GM12864 (cell line): ENCODE measurements around the gene TCEAL9.
"Not testable (repeated sequence)": the region's sequence is repeated elsewhere in the genome, so short reads cannot be mapped to it uniquely, and the experiment has no call there.

Source experiments
- DNase-seq: peaks from one replicate; pipeline ENCODE4 v3.0.0-alpha.2; 2011; ENCODE audit warnings: low read depth
- H3K4me3 ChIP-seq: 2 replicates; pipeline ENCODE4 v1.5.1; 2011; ENCODE audit warnings: mild to moderate bottlenecking, low read depth, low read length, control low read depth
- CTCF ChIP-seq: IDR thresholded peaks from 2 replicates; pipeline ENCODE4 v1.5.1; 2011; ENCODE audit warnings: low read depth, mild to moderate bottlenecking, moderate library complexity, low read length, control low read depth, inconsistent platforms; ENCODE audit errors: missing control alignments

The TCEAL9 gene

GRCh38 chrX:103338663-103339062 is 17.6 kb upstream of the TCEAL9 start:
- TF ChIP-seq CTCF = no peak
- no peak for DNase-seq
- H3K4me3 ChIP-seq = no peak overlapping the region

- peak; percentile 56 for TF ChIP-seq CTCF
- DNase-seq = peak; percentile 3
- H3K4me3 ChIP-seq = no peak overlapping the region
These were observed 13.2 kb upstream of the TCEAL9 start for GRCh38 chrX:103343105-103343504.

GRCh38 chrX:103344606-103345005 is 11.7 kb upstream of the TCEAL9 start:
- no peak for TF ChIP-seq CTCF
- DNase-seq = no peak
- H3K4me3 ChIP-seq = no peak overlapping the region

GRCh38 chrX:103347682-103348397 is 8.5 kb upstream of the TCEAL9 start:
- H3K4me3 ChIP-seq = no peak overlapping the region
- no peak for DNase-seq
- no peak for TF ChIP-seq CTCF

- TF ChIP-seq CTCF = no peak
- DNase-seq = no peak
These were observed 552 bp downstream of the TCEAL9 start for GRCh38 chrX:103356858-103357257.

GRCh38 chrX:103357871-103358270 is 1.6 kb downstream of the TCEAL9 start:
- DNase-seq = no peak
- TF ChIP-seq CTCF = no peak
- H3K4me3 ChIP-seq = no peak overlapping the region

More at GRCh38 chrX:103356858-103357257, 552 bp downstream of the TCEAL9 start:
- H3K4me3 ChIP-seq = peak overlapping the region; percentile 75

GRCh38 chrX:103359605-103360004 is 3.3 kb downstream of the TCEAL9 start:
- DNase-seq = not testable (repeated sequence)

More at GRCh38 chrX:103359605-103360004, 3.3 kb downstream of the TCEAL9 start:
- not testable (repeated sequence) for H3K4me3 ChIP-seq
